ENCODE data around the gene ACOT9. TPM values are rescaled to one million over a fixed set of nuclear protein-coding genes. Genes with fewer than 3 reads are reported as not detected.
"Not testable (repeated sequence)": the region's sequence is repeated elsewhere in the genome, so short reads cannot be mapped to it uniquely, and the experiment has no call there.

ACOT9 gene
- polyA plus RNA-seq, 1 donor, result 26.3 TPM

- Histone ChIP-seq H3K4me3 (ENCODE audit: low read length) (no peak overlapping the region), H3K36me3 (ENCODE audit: control insufficient read depth, insufficient read depth, low read length) (peaks cover 11% of the 10 kb centered on the region), H3K27me3 (ENCODE audit: control insufficient read depth, insufficient read depth, low read length) (no peaks in the 10 kb centered on the region), H3K4me1 (ENCODE audit: control insufficient read depth, insufficient read depth, low read length) (no peaks in the 10 kb centered on the region), H3K9me3 (ENCODE audit: control insufficient read depth, low read depth, low read length) (no peaks in the 10 kb centered on the region), H3K27ac (ENCODE audit: low read length) (no peak overlapping the region)
- WGBS (ENCODE audit: insufficient coverage, low lambda C conversion rate), result no CpG with 5 or more reads among the region's 5 CpGs
- no peak for DNase-seq
Measured at GRCh38 chrX:23705235-23705634, 37.8 kb downstream of the ACOT9 start.

- Histone ChIP-seq H3K4me3 (ENCODE audit: low read length) (no peak overlapping the region), H3K27ac (ENCODE audit: low read length) (no peak overlapping the region), H3K36me3 (ENCODE audit: control insufficient read depth, insufficient read depth, low read length) (peaks cover 11% of the 10 kb centered on the region), H3K27me3 (ENCODE audit: control insufficient read depth, insufficient read depth, low read length) (no peaks in the 10 kb centered on the region), H3K4me1 (ENCODE audit: control insufficient read depth, insufficient read depth, low read length) (no peaks in the 10 kb centered on the region), H3K9me3 (ENCODE audit: control insufficient read depth, low read depth, low read length) (no peaks in the 10 kb centered on the region)
- no CpG with 5 or more reads among the region's 5 CpGs for WGBS (ENCODE audit: insufficient coverage, low lambda C conversion rate)
- no peak for DNase-seq
Measured at GRCh38 chrX:23704673-23705206, 38.3 kb downstream of the ACOT9 start.

- Histone ChIP-seq H3K36me3 (ENCODE audit: control insufficient read depth, insufficient read depth, low read length) (peaks cover 7% of the 10 kb centered on the region), H3K4me3 (ENCODE audit: low read length) (no peak overlapping the region), H3K9me3 (ENCODE audit: control insufficient read depth, low read depth, low read length) (no peaks in the 10 kb centered on the region), H3K27me3 (ENCODE audit: control insufficient read depth, insufficient read depth, low read length) (no peaks in the 10 kb centered on the region), H3K27ac (ENCODE audit: low read length) (no peak overlapping the region), H3K4me1 (ENCODE audit: control insufficient read depth, insufficient read depth, low read length) (no peaks in the 10 kb centered on the region)
- DNase-seq, result peak in 1 of 2 donors; percentile 10
- WGBS (ENCODE audit: insufficient coverage, low lambda C conversion rate), result no CpG with 5 or more reads among the region's 16 CpGs
Measured at GRCh38 chrX:23699636-23700194, 43.4 kb downstream of the ACOT9 start.

- no peaks in the 10 kb centered on the region for H3K4me1 ChIP-seq (ENCODE audit: control insufficient read depth, insufficient read depth, low read length)
- H3K4me3 ChIP-seq (ENCODE audit: low read length), result no peak overlapping the region
- no CpG with 5 or more reads among the region's 8 CpGs for WGBS (ENCODE audit: insufficient coverage, low lambda C conversion rate)
- no peaks in the 10 kb centered on the region for H3K9me3 ChIP-seq (ENCODE audit: control insufficient read depth, low read depth, low read length)
- no peak overlapping the region for H3K27ac ChIP-seq (ENCODE audit: low read length)
- DNase-seq, result peak; percentile 13 to 23
- no peaks in the 10 kb centered on the region for H3K36me3 ChIP-seq (ENCODE audit: control insufficient read depth, insufficient read depth, low read length)
- H3K27me3 ChIP-seq (ENCODE audit: control insufficient read depth, insufficient read depth, low read length), result no peaks in the 10 kb centered on the region
Measured at GRCh38 chrX:23694606-23695005, 48.5 kb downstream of the ACOT9 start.

GRCh38 chrX:23692166-23692565 is 50.9 kb downstream of the ACOT9 start:
- Histone ChIP-seq H3K9me3 (ENCODE audit: control insufficient read depth, low read depth, low read length) (no peaks in the 10 kb centered on the region), H3K4me3 (ENCODE audit: low read length) (no peak overlapping the region), H3K27me3 (ENCODE audit: control insufficient read depth, insufficient read depth, low read length) (no peaks in the 10 kb centered on the region), H3K27ac (ENCODE audit: low read length) (no peak overlapping the region), H3K36me3 (ENCODE audit: control insufficient read depth, insufficient read depth, low read length) (no peaks in the 10 kb centered on the region), H3K4me1 (ENCODE audit: control insufficient read depth, insufficient read depth, low read length) (no peaks in the 10 kb centered on the region)
- DNase-seq, result no peak
- no CpG with 5 or more reads among the region's 8 CpGs for WGBS (ENCODE audit: insufficient coverage, low lambda C conversion rate)

- no CpG with 5 or more reads among the region's 3 CpGs for whole genome bisulfite sequencing (ENCODE audit: insufficient coverage, low lambda C conversion rate)
- not testable (repeated sequence) for DNase-seq; H3K4me1 ChIP-seq (ENCODE audit: control insufficient read depth, insufficient read depth, low read length); H3K4me3 ChIP-seq (ENCODE audit: low read length); H3K27me3 ChIP-seq (ENCODE audit: control insufficient read depth, insufficient read depth, low read length); H3K27ac ChIP-seq (ENCODE audit: low read length); H3K9me3 ChIP-seq (ENCODE audit: control insufficient read depth, low read depth, low read length)
- H3K36me3 ChIP-seq (ENCODE audit: control insufficient read depth, insufficient read depth, low read length), result peaks cover 12% of the 10 kb centered on the region
Measured at GRCh38 chrX:23676486-23676885, 66.6 kb downstream of the ACOT9 start.

GRCh38 chrX:23673108-23673507 is 70.0 kb downstream of the ACOT9 start:
- WGBS (ENCODE audit: insufficient coverage, low lambda C conversion rate), result no CpG with 5 or more reads among the region's 3 CpGs

GRCh38 chrX:23670528-23670927 is 72.5 kb downstream of the ACOT9 start:
- Histone ChIP-seq H3K4me3 (ENCODE audit: low read length) (no peak overlapping the region), H3K27me3 (ENCODE audit: control insufficient read depth, insufficient read depth, low read length) (no peaks in the 10 kb centered on the region), H3K4me1 (ENCODE audit: control insufficient read depth, insufficient read depth, low read length) (no peaks in the 10 kb centered on the region), H3K36me3 (ENCODE audit: control insufficient read depth, insufficient read depth, low read length) (peaks cover 1% of the 10 kb centered on the region), H3K27ac (ENCODE audit: low read length) (no peak overlapping the region), H3K9me3 (ENCODE audit: control insufficient read depth, low read depth, low read length) (no peaks in the 10 kb centered on the region)
- WGBS (ENCODE audit: insufficient coverage, low lambda C conversion rate), result no CpG with 5 or more reads among the region's 1 CpG
- DNase-seq, result no peak

More at GRCh38 chrX:23673108-23673507, 70.0 kb downstream of the ACOT9 start:
- no peak for DNase-seq
- Histone ChIP-seq H3K27me3 (ENCODE audit: control insufficient read depth, insufficient read depth, low read length) (no peaks in the 10 kb centered on the region), H3K4me3 (ENCODE audit: low read length) (no peak overlapping the region), H3K4me1 (ENCODE audit: control insufficient read depth, insufficient read depth, low read length) (no peaks in the 10 kb centered on the region), H3K9me3 (ENCODE audit: control insufficient read depth, low read depth, low read length) (no peaks in the 10 kb centered on the region), H3K36me3 (ENCODE audit: control insufficient read depth, insufficient read depth, low read length) (peaks cover 10% of the 10 kb centered on the region), H3K27ac (ENCODE audit: low read length) (no peak overlapping the region)

GRCh38 chrX:23668335-23668734 is 74.7 kb downstream of the ACOT9 start:
- Histone ChIP-seq H3K4me3 (ENCODE audit: low read length) (peak overlapping the region; percentile 69), H3K27me3 (ENCODE audit: control insufficient read depth, insufficient read depth, low read length) (no peaks in the 10 kb centered on the region), H3K4me1 (ENCODE audit: control insufficient read depth, insufficient read depth, low read length) (no peaks in the 10 kb centered on the region), H3K9me3 (ENCODE audit: control insufficient read depth, low read depth, low read length) (no peaks in the 10 kb centered on the region), H3K36me3 (ENCODE audit: control insufficient read depth, insufficient read depth, low read length) (no peaks in the 10 kb centered on the region), H3K27ac (ENCODE audit: low read length) (peak overlapping the region; percentile 79)
- WGBS (ENCODE audit: insufficient coverage, low lambda C conversion rate), result no CpG with 5 or more reads among the region's 3 CpGs
- peak in 1 of 2 donors; percentile 16 for DNase-seq

GRCh38 chrX:23667239-23668177 is 75.6 kb downstream of the ACOT9 start, which contains the start of gene PRDX4:
Gene PRDX4, plus strand, starts transcription at chrX:23667493. Its CDS starts 78 bp downstream, at chrX:23667571.
- WGBS (ENCODE audit: insufficient coverage, low lambda C conversion rate), result no CpG with 5 or more reads among the region's 73 CpGs
- H3K36me3 ChIP-seq (ENCODE audit: control insufficient read depth, insufficient read depth, low read length), result no peaks in the 10 kb centered on the region
- H3K4me3 ChIP-seq (ENCODE audit: low read length), result peak within 1 kb of the TSS; percentile 69
- DNase-seq, result peak; percentile 80 to 86
- H3K4me1 ChIP-seq (ENCODE audit: control insufficient read depth, insufficient read depth, low read length), result no peaks in the 10 kb centered on the region
- no peaks in the 10 kb centered on the region for H3K9me3 ChIP-seq (ENCODE audit: control insufficient read depth, low read depth, low read length)
- H3K27ac ChIP-seq (ENCODE audit: low read length), result peak within 1 kb of the TSS; percentile 79
- no peaks in the 10 kb centered on the region for H3K27me3 ChIP-seq (ENCODE audit: control insufficient read depth, insufficient read depth, low read length)

Measured in large intestine (tissue), 3 donors.